Renal pelvis (tissue), 4 donors: ENCODE data around the gene ECE2. TPM values are rescaled to one million over a fixed set of nuclear protein-coding genes. Genes with fewer than 3 reads are reported as not detected.
A peak's percentile ranks its signal among the peaks of the same experiment; 100 is the strongest.
"Not testable (repeated sequence)": the region's sequence is repeated elsewhere in the genome, so short reads cannot be mapped to it uniquely, and the experiment has no call there.

ENCODE experiments used
- DNase-seq: peaks from one replicate; pipeline ENCODE4 v3.0.0-alpha.2; 2013
- polyA plus RNA-seq, 3 donors: library from polyadenylated mRNA; unstranded; fragments of 120-200 nt; gene quantifications; one replicate each; pipeline ENCODE4 v1.2.1, GENCODE V29; 2013; ENCODE audit not compliant: insufficient read length in 3 of 3

ECE2 gene
- polyA plus RNA-seq, 3 donors, result 0.04 to 0.10 TPM; not detected in 1

DNA sequence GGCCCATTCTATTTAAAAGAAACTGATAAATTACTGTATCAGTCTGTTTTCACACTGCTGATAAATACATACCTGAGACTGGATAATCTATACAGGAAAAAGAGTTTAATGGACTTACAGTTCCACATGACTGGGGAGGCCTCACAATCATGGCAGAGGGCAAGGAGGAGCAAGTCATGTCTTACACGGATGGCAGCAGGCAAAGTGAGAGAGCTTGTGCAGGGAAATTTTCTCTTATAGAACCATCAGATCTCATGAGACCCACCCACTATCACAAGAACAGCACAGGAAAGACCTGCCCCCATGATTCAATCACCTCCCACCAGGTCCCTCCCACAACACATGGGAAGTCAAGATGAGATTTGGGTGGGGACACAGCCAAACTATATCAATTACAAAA is 8.6 kb upstream of the ECE2 start:
- not testable (repeated sequence) for DNase-seq

DNA sequence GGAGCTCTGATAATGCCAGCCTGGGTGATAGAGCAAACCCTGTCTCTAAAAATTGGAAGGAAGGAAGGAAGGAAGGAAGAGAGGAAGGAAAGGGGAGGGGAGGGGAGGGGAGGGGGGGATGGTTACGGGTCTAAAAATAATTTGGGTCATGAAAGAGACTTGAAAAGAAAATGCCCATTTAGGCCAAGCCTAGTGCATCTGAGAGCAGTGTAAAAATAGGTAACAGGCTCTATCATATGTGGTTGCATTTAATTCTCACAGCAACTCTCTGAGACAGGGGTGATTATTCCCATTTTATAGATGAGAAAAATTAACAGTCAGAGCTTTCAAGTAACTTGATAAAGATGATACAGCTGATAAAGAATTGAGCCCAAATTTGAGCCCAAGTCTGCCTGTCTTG is 3.6 kb upstream of the ECE2 start:
- DNase-seq, result no peak

DNA sequence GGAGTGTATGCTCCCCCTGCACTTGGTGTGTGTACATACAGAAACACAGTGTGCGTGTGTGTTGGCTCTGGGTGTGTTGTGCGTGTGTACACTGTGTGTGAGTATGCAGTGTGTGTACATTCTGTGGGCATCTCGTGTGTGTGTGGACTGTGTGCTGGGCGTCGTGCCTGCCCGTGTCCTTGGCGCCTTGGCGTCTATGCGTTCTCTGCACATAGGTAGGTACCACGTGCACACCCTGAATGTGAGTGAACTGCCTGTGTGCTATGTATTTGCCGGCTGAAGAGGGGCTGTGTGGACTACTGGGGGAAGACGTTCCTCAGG is 481 bp upstream of the ECE2 start:
- DNase-seq, result no peak

DNA sequence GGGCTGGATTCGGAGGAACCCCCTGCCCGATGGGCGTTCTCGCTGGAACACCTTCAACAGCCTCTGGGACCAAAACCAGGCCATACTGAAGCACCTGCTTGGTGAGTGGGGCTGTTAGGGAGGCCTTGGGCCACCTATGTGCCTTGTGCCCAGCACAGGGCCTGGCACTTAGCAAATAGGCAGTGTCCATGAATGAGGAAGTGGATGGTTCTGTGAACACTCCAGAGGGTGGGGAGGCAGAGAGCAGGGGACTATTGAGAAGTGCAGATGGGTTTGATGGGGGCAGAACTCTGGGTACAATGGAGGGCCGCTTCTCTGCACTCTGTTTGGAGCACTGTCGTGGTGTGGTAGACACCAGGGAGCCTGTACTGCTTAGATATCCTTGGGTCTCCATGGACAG is 1.5 kb downstream of the ECE2 start:
- no peak for DNase-seq

DNA sequence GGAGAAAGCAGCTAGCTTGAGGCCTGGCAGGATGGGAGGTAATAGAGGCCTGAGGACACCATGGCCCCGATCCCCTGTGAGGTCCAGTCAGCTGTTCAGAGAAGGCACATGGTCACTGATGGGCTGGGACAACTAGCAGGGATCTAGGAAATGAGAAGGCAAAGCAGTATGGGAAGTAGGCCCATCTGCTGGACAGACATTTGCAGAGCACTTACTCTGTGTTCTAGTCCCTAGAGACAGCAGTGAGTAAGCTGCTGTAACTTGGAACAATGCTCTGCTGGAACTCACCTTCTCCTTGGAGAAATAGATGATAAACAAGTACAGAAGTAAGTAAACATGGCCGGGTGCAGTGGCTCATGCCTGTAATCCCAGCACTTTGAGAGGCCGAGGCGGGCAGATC is 7.1 kb downstream of the ECE2 start:
- no peak for DNase-seq

DNA sequence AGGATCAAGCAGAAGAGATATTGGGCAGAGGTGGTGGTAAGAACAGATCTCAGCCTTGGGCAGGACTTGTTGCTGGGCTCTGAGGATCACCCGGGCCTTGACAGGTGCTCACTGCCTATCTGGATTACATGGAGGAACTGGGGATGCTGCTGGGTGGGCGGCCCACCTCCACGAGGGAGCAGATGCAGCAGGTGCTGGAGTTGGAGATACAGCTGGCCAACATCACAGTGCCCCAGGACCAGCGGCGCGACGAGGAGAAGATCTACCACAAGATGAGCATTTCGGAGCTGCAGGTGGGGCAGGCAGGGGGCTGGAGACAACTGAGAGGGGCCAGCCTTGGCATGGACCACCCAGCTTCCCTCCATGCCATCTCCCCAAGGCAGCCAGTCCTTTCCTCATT is 7.9 kb downstream of the ECE2 start:
- DNase-seq, result no peak

DNA sequence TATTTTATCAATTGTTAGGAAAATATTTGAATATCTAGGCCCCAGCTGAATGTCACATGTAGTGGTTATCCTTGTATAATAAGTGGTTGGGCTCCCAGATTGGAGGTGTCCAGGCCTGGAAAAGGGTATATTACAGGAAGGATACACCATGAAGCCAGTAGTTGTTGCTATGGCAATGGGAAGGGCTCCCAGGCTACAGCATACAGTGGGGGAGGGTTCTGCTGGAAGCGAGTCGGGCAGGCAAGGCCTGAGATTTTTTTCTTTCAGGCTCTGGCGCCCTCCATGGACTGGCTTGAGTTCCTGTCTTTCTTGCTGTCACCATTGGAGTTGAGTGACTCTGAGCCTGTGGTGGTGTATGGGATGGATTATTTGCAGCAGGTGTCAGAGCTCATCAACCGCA is 8.9 kb downstream of the ECE2 start:
- peak; percentile 57 for DNase-seq

DNA sequence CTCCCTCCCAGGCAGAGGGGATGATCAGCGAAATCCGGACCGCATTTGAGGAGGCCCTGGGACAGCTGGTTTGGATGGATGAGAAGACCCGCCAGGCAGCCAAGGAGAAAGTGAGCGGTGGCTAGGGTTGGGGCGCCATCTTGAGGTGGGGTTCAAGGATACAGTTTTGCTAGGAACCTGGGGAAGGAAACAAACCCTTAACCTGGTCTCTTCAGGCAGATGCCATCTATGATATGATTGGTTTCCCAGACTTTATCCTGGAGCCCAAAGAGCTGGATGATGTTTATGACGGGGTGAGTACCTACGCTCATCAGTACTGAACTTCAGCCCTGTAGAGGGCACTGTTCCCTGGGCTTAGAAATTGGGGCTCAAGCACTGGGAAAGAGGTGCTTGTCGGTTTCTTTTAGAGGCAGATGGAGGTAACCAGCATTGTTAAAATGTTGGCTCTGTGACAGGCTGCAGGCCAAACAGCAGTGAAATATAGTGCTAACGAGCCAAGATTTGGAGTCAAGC is 13.7 kb downstream of the ECE2 start:
- no peak for DNase-seq

DNA sequence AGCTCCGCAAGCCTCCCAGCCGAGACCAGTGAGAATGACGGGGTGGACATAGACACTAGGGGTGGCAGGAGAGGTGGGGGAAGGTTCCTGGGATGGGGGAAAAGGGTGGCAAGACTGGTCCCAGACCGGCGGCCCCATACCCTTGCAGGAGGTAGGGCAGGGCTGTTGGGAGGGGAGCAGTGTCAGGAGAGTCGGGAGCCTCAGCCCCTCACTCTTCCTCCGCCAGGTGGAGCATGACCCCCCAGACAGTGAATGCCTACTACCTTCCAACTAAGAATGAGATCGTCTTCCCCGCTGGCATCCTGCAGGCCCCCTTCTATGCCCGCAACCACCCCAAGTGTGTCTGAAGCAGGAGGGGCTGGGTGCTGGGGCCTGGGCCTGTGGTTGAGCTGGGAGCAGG is 14.5 kb downstream of the ECE2 start:
- no peak for DNase-seq

DNA sequence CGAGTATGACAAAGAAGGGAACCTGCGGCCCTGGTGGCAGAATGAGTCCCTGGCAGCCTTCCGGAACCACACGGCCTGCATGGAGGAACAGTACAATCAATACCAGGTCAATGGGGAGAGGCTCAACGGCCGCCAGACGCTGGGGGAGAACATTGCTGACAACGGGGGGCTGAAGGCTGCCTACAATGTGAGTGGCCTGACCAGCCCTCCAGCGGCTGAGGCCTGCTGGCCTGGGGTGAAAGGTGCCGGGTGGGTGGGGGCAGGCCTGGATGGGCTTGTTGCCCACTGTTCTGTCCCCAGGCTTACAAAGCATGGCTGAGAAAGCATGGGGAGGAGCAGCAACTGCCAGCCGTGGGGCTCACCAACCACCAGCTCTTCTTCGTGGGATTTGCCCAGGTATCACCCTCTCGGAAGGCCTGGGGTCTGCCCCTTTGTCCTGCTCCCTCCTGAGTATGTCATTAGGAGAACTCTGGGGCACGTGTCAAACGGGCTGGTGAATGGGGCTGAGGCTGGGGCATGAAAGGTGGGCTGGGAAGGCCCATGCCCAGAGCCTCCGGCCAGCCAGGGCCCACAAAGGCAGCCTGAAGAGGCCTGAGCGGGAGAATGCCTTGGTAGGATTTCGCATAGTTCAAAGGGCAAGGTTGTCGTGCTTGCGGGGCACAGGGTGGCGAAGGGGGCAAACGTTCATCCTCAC is 15.4 kb downstream of the ECE2 start:
- DNase-seq, result no peak

DNA sequence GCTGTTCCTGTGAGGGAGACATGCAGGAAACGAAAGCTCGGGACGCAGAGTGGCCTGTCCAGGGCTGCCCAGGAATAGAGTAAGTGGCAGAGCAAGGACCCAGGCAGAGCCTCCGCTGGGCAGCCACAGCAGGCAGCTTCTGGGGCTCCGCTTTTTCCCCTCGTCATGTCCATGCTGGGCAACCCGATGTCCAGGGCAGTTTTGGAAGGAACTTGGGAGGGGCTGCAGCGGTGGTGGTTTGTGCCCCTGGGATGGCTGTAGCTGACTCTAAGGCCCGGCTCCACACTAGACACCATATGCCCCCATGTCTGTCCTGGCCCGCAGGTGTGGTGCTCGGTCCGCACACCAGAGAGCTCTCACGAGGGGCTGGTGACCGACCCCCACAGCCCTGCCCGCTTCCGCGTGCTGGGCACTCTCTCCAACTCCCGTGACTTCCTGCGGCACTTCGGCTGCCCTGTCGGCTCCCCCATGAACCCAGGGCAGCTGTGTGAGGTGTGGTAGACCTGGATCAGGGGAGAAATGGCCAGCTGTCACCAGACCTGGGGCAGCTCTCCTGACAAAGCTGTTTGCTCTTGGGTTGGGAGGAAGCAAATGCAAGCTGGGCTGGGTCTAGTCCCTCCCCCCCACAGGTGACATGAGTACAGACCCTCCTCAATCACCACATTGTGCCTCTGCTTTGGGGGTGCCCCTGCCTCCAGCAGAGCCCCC is 16.1 kb downstream of the ECE2 start:
- DNase-seq, result no peak

DNA sequence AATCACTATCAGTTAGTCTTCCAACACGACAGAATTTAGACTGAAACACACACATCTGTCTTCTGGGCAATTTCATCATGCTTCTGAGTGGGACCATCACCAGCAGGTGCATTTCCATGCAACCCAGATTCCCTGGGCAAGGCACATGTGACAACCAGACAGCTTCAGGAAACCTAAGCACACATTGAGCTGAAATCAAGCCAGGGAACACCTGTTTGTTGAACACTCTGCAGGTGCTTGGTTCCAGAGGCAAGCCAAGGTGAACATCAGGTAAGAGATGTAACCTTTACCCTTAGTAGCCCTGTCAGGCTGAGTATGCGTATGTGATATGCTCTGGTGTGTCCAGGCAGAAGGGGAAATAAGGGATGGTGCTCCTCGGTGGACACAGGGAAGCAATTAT is 19.9 kb downstream of the ECE2 start:
- no peak for DNase-seq

DNA sequence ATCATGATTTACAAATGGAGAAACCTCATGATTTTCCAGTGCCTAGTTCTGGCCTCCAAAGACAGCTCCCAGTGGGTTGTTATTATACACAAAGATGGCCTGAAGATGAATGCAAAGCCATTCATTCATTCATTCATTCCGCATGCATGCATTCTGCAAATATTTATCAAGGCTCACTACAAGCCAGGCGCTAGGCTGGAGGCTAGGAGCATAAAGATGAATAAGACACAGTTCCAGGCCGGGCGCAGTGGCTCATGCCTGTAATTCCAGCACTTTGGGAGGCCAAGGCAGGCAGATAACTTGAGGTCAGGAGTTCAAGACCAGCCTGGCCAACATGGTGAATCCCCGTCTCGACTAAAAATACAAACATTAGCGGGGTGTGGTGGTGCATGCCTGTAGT is 20.8 kb downstream of the ECE2 start:
- no peak for DNase-seq

DNA sequence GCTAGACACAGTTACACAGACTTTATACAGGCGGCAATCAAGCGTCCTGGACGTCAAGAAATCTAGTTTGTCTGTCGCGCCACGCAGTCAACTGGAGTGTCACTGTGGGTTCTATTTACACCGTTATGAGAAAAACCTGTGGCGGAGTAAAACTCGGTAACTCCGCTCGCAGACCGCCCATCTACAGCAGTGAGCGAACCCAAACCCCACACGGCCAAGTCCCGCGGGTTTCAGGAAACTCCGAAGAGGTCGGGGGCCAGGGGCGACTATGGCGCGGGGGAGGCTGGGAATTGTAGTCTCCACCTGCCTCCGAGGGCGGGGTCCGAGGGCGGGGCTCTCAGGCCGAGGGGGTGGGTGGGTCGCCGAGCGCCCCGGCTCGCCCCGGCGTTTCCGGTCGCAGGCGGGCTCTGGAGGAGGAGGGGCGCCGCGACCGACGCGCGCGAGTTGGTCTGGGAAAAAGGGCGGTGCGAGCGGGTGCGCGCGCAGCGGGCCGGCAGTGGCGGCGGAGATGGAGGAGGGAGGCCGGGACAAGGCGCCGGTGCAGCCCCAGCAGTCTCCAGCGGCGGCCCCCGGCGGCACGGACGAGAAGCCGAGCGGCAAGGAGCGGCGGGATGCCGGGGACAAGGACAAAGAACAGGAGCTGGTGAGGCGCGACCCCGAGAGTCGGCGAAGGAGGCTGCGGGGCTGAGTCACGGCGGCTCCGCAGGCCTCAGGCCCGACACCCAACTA is 23.1 kb downstream of the ECE2 start, which contains the start of gene PSMD2:
Gene PSMD2 (plus strand): TSS at position 483 of the 729 bp plus-strand sequence. CDS start 26 bp downstream, at position 509.
- DNase-seq, result peak; percentile 97

DNA sequence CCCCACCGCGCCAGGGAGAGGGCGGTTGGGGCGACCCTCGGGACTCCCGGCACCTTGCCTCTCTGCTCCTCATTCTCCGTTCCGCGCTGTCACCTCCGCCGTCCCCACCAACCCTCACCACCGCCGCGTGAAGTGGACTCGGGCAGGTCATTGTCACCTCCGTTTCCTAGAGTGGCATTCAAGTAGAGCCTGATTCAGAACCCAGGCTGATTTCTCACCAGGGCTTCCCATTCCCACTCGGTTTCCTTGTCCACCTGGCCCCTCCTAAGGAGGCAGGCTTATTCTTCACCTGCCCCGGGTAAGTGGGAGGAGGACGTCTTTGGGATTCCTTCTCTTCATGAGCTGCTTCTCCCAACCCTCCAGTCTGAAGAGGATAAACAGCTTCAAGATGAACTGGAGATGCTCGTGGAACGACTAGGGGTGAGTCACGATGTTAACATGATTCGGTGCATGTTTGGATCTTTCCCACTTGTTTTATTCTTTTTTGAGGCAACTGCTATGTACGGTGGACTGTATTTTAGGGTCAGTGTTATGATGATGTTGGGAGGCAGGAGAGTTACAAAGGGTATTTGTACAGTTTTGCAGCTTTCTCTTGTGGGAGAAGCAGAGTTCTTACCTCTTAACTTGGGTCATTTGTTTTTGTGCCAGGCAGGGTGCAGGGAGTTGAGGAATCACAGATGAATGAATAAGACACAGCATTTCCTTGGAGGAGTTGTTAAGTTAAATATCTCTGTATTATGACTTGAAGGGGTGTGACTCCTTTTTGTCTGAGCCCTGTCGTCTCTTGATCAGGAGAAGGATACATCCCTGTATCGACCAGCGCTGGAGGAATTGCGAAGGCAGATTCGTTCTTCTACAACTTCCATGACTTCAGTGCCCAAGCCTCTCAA is 23.9 kb downstream of the ECE2 start:
- no peak for DNase-seq

DNA sequence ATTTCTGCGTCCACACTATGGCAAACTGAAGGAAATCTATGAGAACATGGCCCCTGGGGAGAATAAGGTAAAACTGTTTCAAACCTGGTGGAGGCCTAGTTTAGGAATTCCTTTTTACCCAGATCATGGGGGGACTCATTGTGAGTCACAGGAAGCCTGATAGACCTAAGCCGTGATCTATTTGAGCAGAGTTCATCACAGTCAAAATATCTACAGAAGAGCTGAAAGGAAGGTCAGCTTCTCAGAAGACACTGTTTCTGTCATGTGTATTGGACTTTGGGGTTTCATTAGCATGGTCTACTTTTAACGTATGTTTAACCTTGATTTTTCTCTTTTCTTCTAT is 24.5 kb downstream of the ECE2 start:
- no peak for DNase-seq

DNA sequence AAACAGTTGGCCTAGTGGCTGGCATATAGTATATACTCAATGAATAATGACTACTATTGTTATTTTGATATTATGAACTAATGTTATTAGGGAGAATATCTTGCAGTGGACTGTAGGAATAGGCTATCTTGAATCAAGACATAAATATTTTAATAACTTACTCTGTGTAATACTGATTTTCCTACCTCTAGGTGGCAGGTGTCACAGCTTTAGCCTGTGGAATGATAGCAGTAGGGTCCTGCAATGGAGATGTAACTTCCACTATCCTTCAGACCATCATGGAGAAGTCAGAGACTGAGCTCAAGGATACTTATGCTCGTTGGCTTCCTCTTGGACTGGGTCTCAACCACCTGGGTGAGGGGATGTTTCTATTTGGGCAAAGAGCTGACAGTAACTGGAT is 29.8 kb downstream of the ECE2 start:
- DNase-seq, result no peak

DNA sequence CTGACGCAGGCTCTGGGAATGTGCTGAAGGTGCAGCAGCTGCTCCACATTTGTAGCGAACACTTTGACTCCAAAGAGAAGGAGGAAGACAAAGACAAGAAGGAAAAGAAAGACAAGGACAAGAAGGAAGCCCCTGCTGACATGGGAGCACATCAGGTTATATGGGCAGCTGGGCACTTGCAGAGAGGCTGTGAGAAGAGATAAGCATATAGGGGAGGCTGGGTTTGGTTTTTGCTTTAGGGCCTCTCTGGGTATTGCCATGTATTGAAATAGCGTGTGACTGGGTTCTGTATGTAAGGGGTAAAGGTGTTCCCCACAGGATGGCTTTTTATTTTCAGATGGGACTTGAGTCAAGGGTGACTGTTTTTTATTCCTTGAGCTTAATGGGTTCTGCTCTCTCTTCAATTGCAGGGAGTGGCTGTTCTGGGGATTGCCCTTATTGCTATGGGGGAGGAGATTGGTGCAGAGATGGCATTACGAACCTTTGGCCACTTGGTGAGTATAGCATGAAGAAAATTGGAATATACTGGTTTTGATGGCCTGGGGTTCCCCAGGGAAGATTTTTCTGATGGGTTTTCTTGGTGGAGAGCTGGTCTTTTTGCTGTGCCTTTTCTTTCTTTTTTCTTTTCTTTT is 30.6 kb downstream of the ECE2 start:
- DNase-seq, result no peak

DNA sequence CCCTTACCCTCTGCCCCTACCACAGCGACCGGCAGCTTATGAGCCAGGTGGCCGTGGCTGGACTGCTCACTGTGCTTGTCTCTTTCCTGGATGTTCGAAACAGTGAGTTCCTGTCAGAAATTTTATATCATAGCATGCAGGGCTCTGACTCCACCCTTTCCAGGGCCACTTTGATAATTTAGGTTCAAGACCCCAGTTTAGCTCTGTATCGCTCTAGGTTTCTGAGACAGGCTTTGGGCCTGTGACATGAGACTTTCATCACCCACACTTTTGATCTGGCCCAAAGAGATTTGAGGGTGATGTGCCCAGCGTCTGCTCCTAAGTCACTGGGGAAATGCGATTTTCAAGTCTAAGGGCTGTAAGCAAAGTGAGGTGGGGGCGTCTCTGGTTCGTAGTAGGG is 32.1 kb downstream of the ECE2 start:
- DNase-seq, result no peak

DNA sequence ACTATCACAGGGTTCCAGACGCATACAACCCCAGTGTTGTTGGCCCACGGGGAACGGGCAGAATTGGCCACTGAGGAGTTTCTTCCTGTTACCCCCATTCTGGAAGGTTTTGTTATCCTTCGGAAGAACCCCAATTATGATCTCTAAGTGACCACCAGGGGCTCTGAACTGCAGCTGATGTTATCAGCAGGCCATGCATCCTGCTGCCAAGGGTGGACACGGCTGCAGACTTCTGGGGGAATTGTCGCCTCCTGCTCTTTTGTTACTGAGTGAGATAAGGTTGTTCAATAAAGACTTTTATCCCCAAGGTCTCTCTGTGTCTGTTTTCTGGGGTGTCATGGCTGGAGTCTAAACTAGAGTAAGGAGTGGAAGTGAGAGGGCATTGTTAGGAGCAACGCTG is 32.9 kb downstream of the ECE2 start:
- DNase-seq, result no peak

DNA sequence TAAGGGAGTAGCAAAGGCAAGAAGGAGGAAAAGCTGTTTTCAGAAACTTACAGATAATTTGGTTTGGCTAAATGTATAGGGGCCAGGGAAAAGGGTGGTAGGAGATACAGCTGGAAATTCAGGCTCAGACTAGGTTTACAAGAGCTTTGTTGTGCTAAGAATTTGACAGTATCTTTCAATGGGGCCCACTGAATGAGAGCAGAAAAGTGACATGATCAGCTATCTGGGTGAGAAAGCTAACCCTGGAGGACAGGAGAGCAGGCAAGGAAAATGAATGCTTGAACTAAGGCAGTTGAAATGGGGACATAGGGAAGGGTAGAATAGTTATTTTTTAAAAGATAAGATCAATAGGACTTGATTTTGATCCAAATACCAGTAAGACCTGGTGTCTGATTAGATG is 35.8 kb downstream of the ECE2 start:
- DNase-seq, result no peak

DNA sequence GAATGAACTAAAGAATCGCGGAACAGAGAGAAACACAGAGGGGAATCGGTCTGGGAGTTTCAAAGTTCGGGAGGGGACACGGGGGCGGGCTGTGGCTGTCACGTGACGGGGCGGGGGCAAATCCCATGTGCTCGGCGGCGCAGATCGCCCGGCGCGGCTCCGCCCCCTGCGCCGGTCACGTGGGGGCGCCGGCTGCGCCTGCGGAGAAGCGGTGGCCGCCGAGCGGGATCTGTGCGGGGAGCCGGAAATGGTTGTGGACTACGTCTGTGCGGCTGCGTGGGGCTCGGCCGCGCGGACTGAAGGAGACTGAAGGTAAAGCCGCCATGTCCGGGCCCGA is 38.5 kb downstream of the ECE2 start, which contains the start of gene EIF4G1:
Gene EIF4G1 (plus strand): TSS at position 244 of the 337 bp plus-strand sequence. CDS start 1,191 bp downstream, outside the sequence.
- DNase-seq, result peak; percentile 91
